Measurements from ENCODE around the gene SNAPC2. TPM values are rescaled to one million over a fixed set of nuclear protein-coding genes. Genes with fewer than 3 reads are reported as not detected.

SNAPC2 gene
- total RNA-seq, 1 experiment from 2014 or later, result 23.2 TPM

DNA sequence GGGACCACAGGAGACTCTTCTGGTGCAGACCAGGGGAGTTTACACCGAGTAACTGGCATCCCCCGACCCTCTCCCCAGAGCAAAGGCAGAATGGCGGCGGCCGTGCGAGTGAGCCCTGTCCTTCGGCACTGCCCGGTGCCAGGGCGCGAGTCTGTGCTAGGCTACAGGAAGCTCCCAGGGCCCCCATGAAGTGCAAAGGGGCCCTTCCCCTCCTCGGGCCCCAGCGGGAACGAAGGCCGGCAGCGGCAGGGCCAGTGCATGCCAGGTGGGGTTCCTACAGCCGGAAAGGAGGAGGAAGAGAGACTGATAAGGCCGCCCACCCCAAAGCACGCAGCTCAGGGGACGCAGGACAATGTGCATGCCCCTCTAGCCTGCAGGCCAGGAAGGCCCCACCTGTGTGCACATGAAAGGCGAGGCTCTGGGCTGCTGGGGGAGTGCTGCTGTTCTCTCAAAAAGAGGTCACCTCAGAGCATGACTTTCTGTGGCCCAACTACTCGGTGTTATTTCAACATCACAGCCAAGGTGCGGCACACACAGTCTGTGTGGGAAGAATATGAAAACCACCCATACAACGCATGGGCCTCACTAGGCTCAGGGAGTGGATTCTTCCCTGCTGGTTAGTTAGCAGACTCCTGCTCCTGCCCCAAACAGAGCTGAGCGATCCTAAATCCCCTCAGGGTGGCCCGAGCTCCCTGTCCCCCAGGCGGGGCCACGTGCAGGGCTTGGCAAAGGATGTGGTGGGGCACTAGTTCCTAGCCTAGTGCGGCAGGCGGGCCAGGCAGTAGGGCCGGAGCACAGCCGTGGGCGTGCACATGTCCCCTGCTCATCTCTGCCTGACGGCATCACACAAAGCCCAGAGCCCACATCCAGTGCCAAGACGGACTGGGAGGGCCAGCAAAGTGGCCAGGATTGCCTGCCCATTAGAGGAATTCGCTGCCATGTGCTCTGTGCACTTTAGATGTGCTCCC, 51.7 kb downstream of the SNAPC2 start (continued):
- TF ChIP-seq, protein P1, sequence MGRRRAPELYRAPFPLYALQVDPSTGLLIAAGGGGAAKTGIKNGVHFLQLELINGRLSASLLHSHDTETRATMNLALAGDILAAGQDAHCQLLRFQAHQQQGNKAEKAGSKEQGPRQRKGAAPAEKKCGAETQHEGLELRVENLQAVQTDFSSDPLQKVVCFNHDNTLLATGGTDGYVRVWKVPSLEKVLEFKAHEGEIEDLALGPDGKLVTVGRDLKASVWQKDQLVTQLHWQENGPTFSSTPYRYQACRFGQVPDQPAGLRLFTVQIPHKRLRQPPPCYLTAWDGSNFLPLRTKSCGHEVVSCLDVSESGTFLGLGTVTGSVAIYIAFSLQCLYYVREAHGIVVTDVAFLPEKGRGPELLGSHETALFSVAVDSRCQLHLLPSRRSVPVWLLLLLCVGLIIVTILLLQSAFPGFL (CRISPR knock-in tag; IDR thresholded peaks at IDR 0.05; ENCODE audit: borderline replicate concordance), result no peak

Other genes with a start within 250 kb of the SNAPC2 start
- not detected in 3 replicates for gene MCEMP1, start 243.2 kb upstream of the SNAPC2 start, total RNA-seq (2021)
- gene TRAPPC5, start 239.5 kb upstream of the SNAPC2 start, total RNA-seq (2021), result 122 to 127 TPM (median 124 TPM) in 3 replicates
- gene FCER2, start 218.2 kb upstream of the SNAPC2 start, total RNA-seq (2021), result 0.37 to 0.48 TPM (median 0.46 TPM) in 3 replicates
- gene CLEC4G, start 188.2 kb upstream of the SNAPC2 start, total RNA-seq (2021), result 0.55 to 0.66 TPM (median 0.62 TPM) in 3 replicates
- gene CD209, start 172.8 kb upstream of the SNAPC2 start, total RNA-seq (2021), result 0.09 to 0.44 TPM in 2 of 3 replicates, not detected in the other
- not detected in 3 replicates for gene CLEC4M, start 157.1 kb upstream of the SNAPC2 start, total RNA-seq (2021)
- 10.5 to 13.7 TPM (median 13.6 TPM) in 3 replicates for gene EVI5L, start 90.1 kb upstream of the SNAPC2 start, total RNA-seq (2021)
- gene PRR36, start 45.9 kb upstream of the SNAPC2 start, total RNA-seq (2021), result 21.9 to 34.3 TPM (median 31.0 TPM) in 3 replicates
- 3.0 to 3.6 TPM (median 3.1 TPM) in 3 replicates for gene LRRC8E, start 31.8 kb upstream of the SNAPC2 start, total RNA-seq (2021)
- 39.4 to 46.9 TPM (median 46.3 TPM) in 3 replicates for gene MAP2K7, start 16.5 kb upstream of the SNAPC2 start, total RNA-seq (2021)
- gene TGFBR3L, start 5.5 kb upstream of the SNAPC2 start, total RNA-seq (2021), result 4.1 to 7.4 TPM (median 6.5 TPM) in 3 replicates
- 41.5 to 48.2 TPM (median 44.3 TPM) in 3 replicates for gene CTXN1, start 5.8 kb downstream of the SNAPC2 start, total RNA-seq (2021)
- gene TIMM44, start 23.3 kb downstream of the SNAPC2 start, total RNA-seq (2021), result 103 to 129 TPM (median 103 TPM) in 3 replicates
- 144 to 160 TPM (median 149 TPM) in 3 replicates for gene ELAVL1, start 85.3 kb downstream of the SNAPC2 start, total RNA-seq (2021)
- gene CCL25, start 132.4 kb downstream of the SNAPC2 start, total RNA-seq (2021), result 0.53 TPM in 1 of 3 replicates, not detected in the others
- gene FBN3, start 229.3 kb downstream of the SNAPC2 start, total RNA-seq (2021), result 54.8 to 67.3 TPM (median 62.2 TPM) in 3 replicates

All from WTC11 (cell line).